Measurements from ENCODE around the gene CARS1.
A peak's percentile ranks its signal among the peaks of the same experiment; 100 is the strongest.

Gene CARS1

GRCh38 chr11:3037040-3037944 is 19.9 kb downstream of the CARS1 start:
- DNase-seq: peak; percentile 65

GRCh38 chr11:3036419-3036818 is 20.8 kb downstream of the CARS1 start:
- DNase-seq: no peak

- DNase-seq: no peak
These were observed 21.9 kb downstream of the CARS1 start for GRCh38 chr11:3035333-3035732.

- DNase-seq: no peak
These were observed 26.7 kb downstream of the CARS1 start for GRCh38 chr11:3030289-3031070.

GRCh38 chr11:3028813-3029212 is 28.4 kb downstream of the CARS1 start:
- no peak for DNase-seq

GRCh38 chr11:3026803-3027202 is 30.4 kb downstream of the CARS1 start:
- no peak for DNase-seq

- DNase-seq: peak; percentile 73
These were observed 34.2 kb downstream of the CARS1 start for GRCh38 chr11:3022982-3023381.

- peak; percentile 80 for DNase-seq
These were observed 34.8 kb downstream of the CARS1 start for GRCh38 chr11:3022300-3022967.

GRCh38 chr11:3021125-3021524 is 36.1 kb downstream of the CARS1 start:
- no peak for DNase-seq

- no peak for DNase-seq
These were observed 37.2 kb downstream of the CARS1 start for GRCh38 chr11:3020011-3020410.

GRCh38 chr11:3018596-3018995 is 38.6 kb downstream of the CARS1 start:
- DNase-seq: no peak

GRCh38 chr11:3016861-3017260 is 40.4 kb downstream of the CARS1 start:
- DNase-seq: no peak

GRCh38 chr11:3015796-3016195 is 41.4 kb downstream of the CARS1 start:
- peak; percentile 17 for DNase-seq

- no peak for DNase-seq
These were observed 42.3 kb downstream of the CARS1 start for GRCh38 chr11:3014943-3015342.

- DNase-seq: no peak
These were observed 42.9 kb downstream of the CARS1 start for GRCh38 chr11:3014057-3014938.

- DNase-seq: no peak
These were observed 45.0 kb downstream of the CARS1 start for GRCh38 chr11:3011891-3012885.

- no peak for DNase-seq
These were observed 46.5 kb downstream of the CARS1 start for GRCh38 chr11:3010521-3011275.

GRCh38 chr11:3010004-3010403 is 47.2 kb downstream of the CARS1 start:
- no peak for DNase-seq

GRCh38 chr11:3009481-3009880 is 47.7 kb downstream of the CARS1 start:
- no peak for DNase-seq

- no peak for DNase-seq
These were observed 48.4 kb downstream of the CARS1 start for GRCh38 chr11:3008746-3009336.

All from fibroblast of upper back skin (primary cell).